HEK293 (cell line): ENCODE measurements around the gene ACTRT2.

Experiments
- CTCF ChIA-PET: fragments of 350-600 bp; formaldehyde crosslinking; extraction: SDS; loops from one replicate; lab custom pipeline; 2021; ENCODE audit warnings: antibody characterized with exemption; lab: Yijun Ruan, JAX
- POLR2A ChIA-PET: fragments of 300-600 bp; formaldehyde crosslinking; extraction: SDS; loops from one replicate; lab custom pipeline; 2020; ENCODE audit warnings: antibody characterized with exemption, inconsistent platforms; lab: Yijun Ruan, JAX
- H3K27ac ChIP-seq: fragments of 200-500 bp; sonication (Bioruptor generic); 2 replicates; pipeline ENCODE4 v1.5.1; 2014; ENCODE audit warnings: low read depth, low read length, control low read depth, inconsistent platforms; ENCODE audit errors: extremely low read depth
- H3K36me3 ChIP-seq, 2 experiments: fragments of 200-500 bp in 1 of 2; sonication (Bioruptor generic) in 1 of 2; 1 replicate in 1 of 2; 2 replicates in 1 of 2; pipeline ENCODE4 v1.5.1; 2014 to 2017; ENCODE audit warnings: inconsistent platforms in 2 of 2, low read length in 2 of 2; ENCODE audit not compliant: control insufficient read depth in 2 of 2, insufficient read depth in 1 of 2
- H3K4me1 ChIP-seq: fragments of 200-500 bp; sonication (Bioruptor generic); 2 replicates; pipeline ENCODE4 v1.5.1; 2014; ENCODE audit warnings: mild to moderate bottlenecking, low read length, inconsistent platforms; ENCODE audit not compliant: control insufficient read depth, insufficient read depth
- H3K4me3 ChIP-seq: 2 replicates; pipeline ENCODE4 v1.5.1; 2011; ENCODE audit warnings: low read depth, mild to moderate bottlenecking, control low read depth, low read length, moderate library complexity
- H3K9me3 ChIP-seq: fragments of 200-500 bp; sonication (Bioruptor generic); 2 replicates; pipeline ENCODE4 v1.5.1; 2014; ENCODE audit warnings: low read depth, low read length, inconsistent platforms; ENCODE audit not compliant: control insufficient read depth, insufficient read depth
- BCL6B ChIP-seq: fragments of 450-650 bp; formaldehyde crosslinking; IDR thresholded peaks from 2 replicates; pipeline ENCODE4 v1.5.1; 2017; ENCODE audit warnings: missing biosample characterization, missing genetic modification characterization
- FEZF1 ChIP-seq: fragments of 450-650 bp; formaldehyde crosslinking; IDR thresholded peaks from 2 replicates; pipeline ENCODE4 v1.5.1; 2016; ENCODE audit warnings: missing biosample characterization, missing genetic modification characterization
- HIC1 ChIP-seq: fragments of 450-650 bp; formaldehyde crosslinking; IDR thresholded peaks from 2 replicates; pipeline ENCODE4 v1.5.1; 2016; ENCODE audit warnings: missing biosample characterization, missing genetic modification characterization
- INSM2 ChIP-seq: fragments of 450-650 bp; formaldehyde crosslinking; IDR thresholded peaks from 2 replicates; pipeline ENCODE4 v1.5.1; 2016; ENCODE audit warnings: missing biosample characterization, missing genetic modification characterization
- KLF10 ChIP-seq: fragments of 450-650 bp; IDR thresholded peaks from 2 replicates; pipeline ENCODE4 v1.5.1; 2018; ENCODE audit warnings: missing biosample characterization, mild to moderate bottlenecking, missing genetic modification characterization
- YY1 ChIP-seq: fragments of 450-650 bp; formaldehyde crosslinking; IDR thresholded peaks from 2 replicates; pipeline ENCODE4 v1.5.1; 2018; ENCODE audit warnings: missing biosample characterization, missing genetic modification characterization
- ZEB2 ChIP-seq: fragments of 450-650 bp; formaldehyde crosslinking; IDR thresholded peaks from 2 replicates; pipeline ENCODE4 v1.5.1; 2016; ENCODE audit warnings: missing biosample characterization, missing genetic modification characterization
- ZFHX2 ChIP-seq: fragments of 450-650 bp; formaldehyde crosslinking; conservative IDR thresholded peaks from 2 replicates; pipeline ENCODE4 v1.5.1; 2016; ENCODE audit warnings: missing biosample characterization, missing genetic modification characterization
- ZNF114 ChIP-seq: fragments of 450-650 bp; formaldehyde crosslinking; IDR thresholded peaks from 2 replicates; pipeline ENCODE4 v1.5.0; 2017; ENCODE audit warnings: missing biosample characterization, missing genetic modification characterization
- ZNF211 ChIP-seq: fragments of 450-650 bp; formaldehyde crosslinking; IDR thresholded peaks from 2 replicates; pipeline ENCODE4 v1.5.1; 2016; ENCODE audit warnings: low read depth, missing biosample characterization, missing genetic modification characterization
- ZNF266 ChIP-seq: fragments of 450-650 bp; formaldehyde crosslinking; IDR thresholded peaks from 2 replicates; pipeline ENCODE4 v1.5.1; 2016; ENCODE audit warnings: missing biosample characterization, missing genetic modification characterization, low read depth
- ZNF274 ChIP-seq, 2 experiments: fragments of 200-500 bp in 1 of 2; fragments of 450-650 bp in 1 of 2; sonication (Bioruptor generic) in 1 of 2; formaldehyde crosslinking in 1 of 2; IDR thresholded peaks; 2 replicates each; pipeline versions ENCODE4 v1.5.1 to v1.6.1; 2014 to 2016; ENCODE audit warnings: borderline replicate concordance in 1 of 2, inconsistent platforms in 1 of 2, low read length in 1 of 2, missing biosample characterization in 1 of 2, missing genetic modification characterization in 1 of 2
- ZNF302 ChIP-seq: fragments of 450-650 bp; formaldehyde crosslinking; IDR thresholded peaks from 2 replicates; pipeline ENCODE4 v1.5.1; 2016; ENCODE audit warnings: missing biosample characterization, missing genetic modification characterization, low read depth
- ZNF311 ChIP-seq: fragments of 450-650 bp; formaldehyde crosslinking; IDR thresholded peaks from 2 replicates; pipeline ENCODE4 v1.5.1; 2017; ENCODE audit warnings: missing biosample characterization, missing genetic modification characterization, borderline replicate concordance
- ZNF404 ChIP-seq: fragments of 450-650 bp; formaldehyde crosslinking; IDR thresholded peaks from 2 replicates; pipeline ENCODE4 v1.5.1; 2017; ENCODE audit warnings: missing biosample characterization, missing genetic modification characterization
- ZNF514 ChIP-seq: fragments of 450-650 bp; formaldehyde crosslinking; IDR thresholded peaks from 2 replicates; pipeline ENCODE4 v1.5.1; 2016; ENCODE audit warnings: missing biosample characterization, missing genetic modification characterization
- ZNF529 ChIP-seq: fragments of 450-650 bp; formaldehyde crosslinking; IDR thresholded peaks from 2 replicates; pipeline ENCODE4 v1.5.1; 2017; ENCODE audit warnings: missing genetic modification characterization, missing biosample characterization; ENCODE audit not compliant: insufficient replicate concordance
- ZNF639 ChIP-seq: fragments of 450-650 bp; formaldehyde crosslinking; IDR thresholded peaks from 2 replicates; pipeline ENCODE4 v1.5.1; 2016; ENCODE audit warnings: missing biosample characterization, missing genetic modification characterization
- ZNF704 ChIP-seq: fragments of 450-650 bp; formaldehyde crosslinking; IDR thresholded peaks from 2 replicates; pipeline ENCODE4 v1.5.1; 2016; ENCODE audit warnings: missing biosample characterization, missing genetic modification characterization
- ZNF843 ChIP-seq: fragments of 450-650 bp; formaldehyde crosslinking; IDR thresholded peaks from 2 replicates; pipeline ENCODE4 v1.5.1; 2016; ENCODE audit warnings: missing biosample characterization, missing genetic modification characterization

The ACTRT2 gene

GRCh38 chr1:2973601-2974593 is 47.4 kb upstream of the ACTRT2 start:
- POLR2A ChIA-PET, result no interaction called here
- CTCF ChIA-PET, result no interaction called here
- Histone ChIP-seq H3K4me3 (no peak overlapping the region), H3K36me3 (no peaks in the 10 kb centered on the region), H3K4me1 (peaks cover 3% of the 10 kb centered on the region), H3K27ac (no peak overlapping the region), H3K9me3 (no peaks in the 10 kb centered on the region)
- 0 out of 2 replicates have a peak, but pooled peaks have one; percentile 16 for TF ChIP-seq ZEB2 (tag by site-specific recombination)
- TF ChIP-seq ZNF114, result no peak

- TF ChIP-seq ZEB2 (tag by site-specific recombination) (0 out of 2 replicates have a peak, but pooled peaks have one; percentile 6), ZNF704 (tag by site-specific recombination) (no peak), ZNF404 (tag by site-specific recombination) (no peak), BCL6B (tag by site-specific recombination) (no peak), ZNF274 (IDR thresholded peaks at IDR 0.05; ENCODE audit: low read length) (no peak), ZNF274 (tag by site-specific recombination; IDR thresholded peaks at IDR 0.05; ENCODE audit: borderline replicate concordance) (no peak), ZNF514 (no peak), ZNF311 (tag by site-specific recombination) (no peak), ZNF266 (tag by site-specific recombination) (no peak), ZFHX2 (tag by site-specific recombination) (no peak)
- Histone ChIP-seq H3K4me1 (peaks cover 3% of the 10 kb centered on the region), H3K4me3 (no peak overlapping the region), H3K27ac (no peak overlapping the region; the same call in 1 of the 2 replicates), H3K36me3 (no peaks in the 10 kb centered on the region), H3K9me3 (no peaks in the 10 kb centered on the region)
- CTCF ChIA-PET, result no interaction called here
- POLR2A ChIA-PET, result no interaction called here
Observed at GRCh38 chr1:2974701-2975301, 46.5 kb upstream of the ACTRT2 start.

- Histone ChIP-seq H3K36me3 (no peaks in the 10 kb centered on the region), H3K9me3 (no peaks in the 10 kb centered on the region), H3K4me1 (peaks cover 3% of the 10 kb centered on the region), H3K4me3 (no peak overlapping the region), H3K27ac (peak overlapping the region; percentile 24; the same call in 1 of the 2 replicates)
- POLR2A ChIA-PET, result no interaction called here
- CTCF ChIA-PET, result no interaction called here
- TF ChIP-seq INSM2, result peak; percentile 63; the same call in 1 of the 2 replicates
- TF ChIP-seq ZNF211 (tag by site-specific recombination), result no peak
- TF ChIP-seq ZNF529, result no peak
- TF ChIP-seq HIC1, result 0 out of 2 replicates have a peak, but pooled peaks have one; percentile 74
- no peak for TF ChIP-seq YY1 (tag by site-specific recombination)
- peak; percentile 75 for TF ChIP-seq KLF10 (tag by site-specific recombination)
- no peak for TF ChIP-seq ZNF302 (tag by site-specific recombination)
- peak; percentile 64; the same call in 1 of the 2 replicates for TF ChIP-seq ZNF639
- TF ChIP-seq ZNF843 (tag by site-specific recombination), result peak; percentile 82
- TF ChIP-seq FEZF1 (tag by site-specific recombination), result peak; percentile 91
Observed at GRCh38 chr1:2975466-2976179, 45.6 kb upstream of the ACTRT2 start.
